K562 (cell line): ENCODE measurements around the gene CDS2. TPM values are rescaled to one million over a fixed set of nuclear protein-coding genes. Genes with fewer than 3 reads are reported as not detected.

Experiments
- ATAC-seq: fragments of 200-7000 bp; cut with Tn5 transposase; 3 replicates; pipeline ENCODE4 v1.9.1; 2020; ENCODE audit warnings: moderate library complexity
- BruUV-seq: library from RNA; stranded (reverse); fragments of 400-500 nt; replicated peaks from 2 replicates; lab custom pipeline; 2021; lab: Mats Ljungman, UMichigan
- CTCF ChIA-PET: fragments of 300-600 bp; formaldehyde crosslinking; extraction: SDS; loops from one replicate; lab custom pipeline; 2021; ENCODE audit warnings: low intra/inter-chr PET ratio; lab: Yijun Ruan, JAX
- POLR2A ChIA-PET: fragments of 300-600, 350-650 bp; sonication (Branson Sonifier 250); formaldehyde crosslinking; extraction: SDS; loops from one replicate; lab custom pipeline; 2021; ENCODE audit warnings: antibody characterized with exemption, inconsistent platforms; lab: Yijun Ruan, JAX
- DNase-seq, 4 experiments: peaks; one replicate each; pipeline versions ENCODE4 v3.0.0 to v3.0.0-alpha.2; 2011 to 2018; ENCODE audit warnings: low spot score in 3 of 4, mixed read lengths in 3 of 4; ENCODE audit errors: extremely low read depth in 1 of 4
- FAIRE-seq: peaks from 2 replicates; lab custom pipeline; 2011; peaks lifted over from hg19 to GRCh38; lab: Jason Lieb, UNC
- H2AFZ ChIP-seq: 2 replicates; pipeline ENCODE4 v1.6.0; 2011; ENCODE audit warnings: low read depth, low read length, control low read depth, inconsistent platforms
- H3K27ac ChIP-seq: fragments of 200-600 bp; 3 replicates; pipeline ENCODE4 v1.8.0; 2011; ENCODE audit warnings: low read depth, mild to moderate bottlenecking, control low read depth, inconsistent platforms, low read length, moderate library complexity, mixed read lengths; ENCODE audit errors: extremely low read depth
- H3K27me3 ChIP-seq, 2 experiments: fragments of 300-600 bp in 1 of 2; 2 replicates in 1 of 2; 3 replicates in 1 of 2; pipeline versions ENCODE4 v1.6.0 to v1.8.0; 2011; ENCODE audit warnings: inconsistent platforms in 2 of 2, low read length in 2 of 2, mild to moderate bottlenecking in 1 of 2, mixed read lengths in 1 of 2, moderate library complexity in 1 of 2; ENCODE audit not compliant: control insufficient read depth in 2 of 2, insufficient read depth in 2 of 2
- H3K36me3 ChIP-seq: fragments of 300-600 bp; 3 replicates; pipeline ENCODE4 v1.8.0; 2011; ENCODE audit warnings: mild to moderate bottlenecking, low read length, inconsistent platforms; ENCODE audit not compliant: control insufficient read depth, insufficient read depth
- H3K4me1 ChIP-seq, 2 experiments: fragments of 200-600 bp in 1 of 2; replicated peaks in 1 of 2; 2 replicates in 1 of 2; 3 replicates in 1 of 2; pipeline versions ENCODE4 v1.5.1 to v1.8.0; 2011; ENCODE audit warnings: inconsistent platforms in 2 of 2, low read length in 2 of 2, mild to moderate bottlenecking in 1 of 2, mixed read lengths in 1 of 2, moderate library complexity in 1 of 2; ENCODE audit not compliant: control insufficient read depth in 2 of 2, insufficient read depth in 2 of 2
- H3K4me2 ChIP-seq: 2 replicates; pipeline ENCODE4 v1.6.1; 2011; ENCODE audit warnings: low read length, control low read depth, inconsistent platforms, mixed read lengths; ENCODE audit not compliant: insufficient read depth
- H3K4me3 ChIP-seq: fragments of 200-600 bp; sonication (generic), shearing (Covaris generic); 2 replicates; pipeline ENCODE4 v1.5.1; 2016; ENCODE audit warnings: control low read depth, inconsistent platforms
- H3K79me2 ChIP-seq: fragments of 200-600 bp; 3 replicates; pipeline ENCODE4 v1.8.0; 2011; ENCODE audit warnings: low read length, inconsistent platforms; ENCODE audit not compliant: control insufficient read depth, insufficient read depth
- H3K9ac ChIP-seq, 2 experiments: 2 replicates each; pipeline versions ENCODE4 v1.6.0 to v1.6.1; 2011; ENCODE audit warnings: low read depth in 2 of 2, low read length in 2 of 2, control low read depth in 1 of 2, inconsistent platforms in 1 of 2, mild to moderate bottlenecking in 1 of 2, mixed read lengths in 1 of 2; ENCODE audit not compliant: insufficient read depth in 1 of 2
- H3K9me1 ChIP-seq: one replicate; pipeline ENCODE4 v1.6.0; 2011; ENCODE audit warnings: inconsistent platforms, mild to moderate bottlenecking, low read length, moderate library complexity; ENCODE audit not compliant: control insufficient read depth, insufficient read depth
- H3K9me3 ChIP-seq: replicated peaks from 2 replicates; pipeline ENCODE4 v1.5.1; 2011; ENCODE audit warnings: low read depth, low read length, inconsistent platforms; ENCODE audit not compliant: control insufficient read depth, insufficient read depth
- H4K20me1 ChIP-seq: replicated peaks from 2 replicates; pipeline ENCODE4 v1.6.1; 2011; ENCODE audit warnings: low read length, inconsistent platforms, mixed read lengths; ENCODE audit not compliant: control insufficient read depth, insufficient read depth
- CEBPB ChIP-seq: fragments of 450-650 bp; IDR thresholded peaks from 2 replicates; pipeline ENCODE4 v1.6.1; 2016; ENCODE audit warnings: missing genetic modification characterization, missing compliant biosample characterization
- HOXB6 ChIP-seq: fragments of 250-450 bp; sonication (Bioruptor Pico); IDR thresholded peaks from 2 replicates; pipeline ENCODE4 v1.5.1; 2022; ENCODE audit warnings: mild to moderate bottlenecking, borderline replicate concordance
- LEF1 ChIP-seq: fragments of 450-650 bp; IDR thresholded peaks from 2 replicates; pipeline ENCODE4 v1.6.1; 2016; ENCODE audit warnings: mild to moderate bottlenecking
- OTX1 ChIP-seq: fragments of 450-650 bp; formaldehyde crosslinking; IDR thresholded peaks from 2 replicates; pipeline ENCODE4 v1.4.0; 2022; ENCODE audit warnings: mild to moderate bottlenecking
- PCBP1 ChIP-seq: fragments of 200-400 bp; formaldehyde crosslinking; IDR thresholded peaks from 2 replicates; pipeline ENCODE4 v1.6.1; 2018; ENCODE audit warnings: mild to moderate bottlenecking, low read depth, low read length; ENCODE audit not compliant: poor library complexity, severe bottlenecking
- RAD21 ChIP-seq, 2 experiments: fragments of 250-450 bp in 1 of 2; fragments of 450-650 bp in 1 of 2; sonication (Bioruptor Pico) in 1 of 2; formaldehyde crosslinking in 1 of 2; IDR thresholded peaks in 1 of 2; conservative IDR thresholded peaks in 1 of 2; 2 replicates each; pipeline versions ENCODE4 v1.4.0 to v1.8.0; 2020 to 2022; ENCODE audit warnings: mild to moderate bottlenecking in 2 of 2, moderate library complexity in 1 of 2
- RBM34 ChIP-seq: fragments of 200-400 bp; formaldehyde crosslinking; IDR thresholded peaks from 2 replicates; pipeline ENCODE4 v1.6.1; 2018; ENCODE audit warnings: low read length, borderline replicate concordance; ENCODE audit not compliant: insufficient read depth
- SNIP1 ChIP-seq: fragments of 450-650 bp; IDR thresholded peaks from 2 replicates; pipeline ENCODE4 v1.7.1; 2017; ENCODE audit warnings: low read depth, mild to moderate bottlenecking
- TARDBP ChIP-seq: fragments of 450-650 bp; IDR thresholded peaks from 2 replicates; pipeline ENCODE4 v1.6.1; 2016
- TEAD1 ChIP-seq, 2 experiments: fragments of 450-650 bp in 1 of 2; sonication (generic) in 1 of 2; formaldehyde crosslinking; IDR thresholded peaks; 2 replicates each; pipeline versions ENCODE4 v1.4.0 to v1.8.0; 2020 to 2022; ENCODE audit warnings: mild to moderate bottlenecking in 2 of 2, missing genetic modification reagents in 1 of 2
- ZNF24 ChIP-seq: fragments of 450-650 bp; IDR thresholded peaks from 2 replicates; pipeline ENCODE4 v1.6.1; 2016
- ZNF79 ChIP-seq: fragments of 250-450 bp; sonication (Bioruptor Pico); IDR thresholded peaks from 2 replicates; pipeline ENCODE4 v1.4.0; 2020; ENCODE audit warnings: low read depth, mild to moderate bottlenecking, moderate library complexity
- WGBS: fragments of 100-300 bp; shearing (Covaris generic); methylation state at CpG from one replicate; pipeline ENCODE4 v1.1.6; 2016; ENCODE audit warnings: low coverage, mixed read lengths; ENCODE audit not compliant: insufficient coverage; ENCODE audit errors: missing lambda C conversion rate; 5-methylcytosine and 5-hydroxymethylcytosine counted together
- in situ Hi-C: fragments of 300-500 bp; cut with MboI; formaldehyde crosslinking; loops from 4 replicates; pipeline ENCODE4 v1.15.0; 2018; ENCODE audit warnings: inconsistent platforms, mixed read lengths
- intact Hi-C: fragments of 100-400 bp; cut with micrococcal nuclease; formaldehyde crosslinking; loops from 2 replicates; pipeline ENCODE4 v1.14.2; 2022
- polyA plus RNA-seq, 8 experiments: library from polyadenylated mRNA; depleted of rRNA in 4 of 8; stranded (reverse) in 5 of 8; unstranded in 3 of 8; fragments of >200 nt; fragmentation: Nextera tagmentation in 2 of 8; fragmentation: Illumina TruSeq in 1 of 8; extraction: Ambion mirVana in 2 of 8; extraction: Trizol in 1 of 8; gene quantifications; 2 replicates each; pipeline versions ENCODE4 v1.2.1 to v1.2.3, GENCODE V29; 2011 to 2014; ENCODE audit warnings: inconsistent platforms in 1 of 8, missing spikeins in 1 of 8
- total RNA-seq, 7 experiments: library from RNA; depleted of rRNA in 6 of 7; stranded (reverse); fragments of >200 nt in 6 of 7; fragmentation: Illumina TruSeq in 2 of 7; extraction: Trizol in 2 of 7; gene quantifications; 2 replicates each; pipeline versions ENCODE4 v1.2.1 to v1.2.3, GENCODE V29; 2011 to 2021; ENCODE audit warnings: low replicate concordance in 1 of 7
- TF ChIP-seq, protein P1 (sequence below): sonication (generic); formaldehyde crosslinking; IDR thresholded peaks from 2 replicates; pipeline ENCODE4 v1.8.0; 2023; ENCODE audit warnings: mild to moderate bottlenecking, missing genetic modification reagents
- TF ChIP-seq, protein P2 (sequence below): fragments of 250-450 bp; sonication (Bioruptor Pico); IDR thresholded peaks from 2 replicates; pipeline ENCODE4 v1.6.1; 2021; ENCODE audit warnings: mild to moderate bottlenecking

CDS2 gene
- total and polyA plus RNA-seq, 9 of the 15 experiments (the other 6 are each of a cell fraction or from before 2014, with no cell fraction given), result 6.4 to 46.4 (median 12.2) TPM

- CTCF ChIA-PET, result no interaction called here
- POLR2A ChIA-PET, result interaction anchor here (0.9 kb wide), 1 partner anchor 9 kb away, joined by 3 read pairs; no protein-coding TSS in a partner anchor
- intact Hi-C loops, result no loop called here
Observed at GRCh38 chr20:5155404-5155803, 28.6 kb downstream of the CDS2 start.

More at GRCh38 chr20:5155404-5155803, 28.6 kb downstream of the CDS2 start:
- 42% methylated on average over 2 of the region's 2 CpGs for WGBS
- peaks cover 12% of the 10 kb centered on the region for H3K79me2 ChIP-seq
- no peak overlapping the region for H3K4me3 ChIP-seq
- peaks cover 5% of the 10 kb centered on the region in 2 experiments; a peak in 4 of 5 replicates for H3K4me1 ChIP-seq
- H3K9me3 ChIP-seq, result no peaks in the 10 kb centered on the region
- H4K20me1 ChIP-seq, result peaks cover 12% of the 10 kb centered on the region; the same call in 1 of the 2 replicates
- H3K27me3 ChIP-seq, result no peaks in the 10 kb centered on the region
- H3K27ac ChIP-seq, result no peak overlapping the region
- no peaks in the 10 kb centered on the region for H3K36me3 ChIP-seq
- ATAC-seq (no peak), FAIRE-seq (no peak), DNase-seq (no peak)
- no peak overlapping the region for H2AFZ ChIP-seq
- BruUV-seq, result no TSS peak
- no peaks in the 10 kb centered on the region for H3K9me1 ChIP-seq
- no peak overlapping the region for H3K4me2 ChIP-seq
- in situ Hi-C loops, result no loop called here
- TF ChIP-seq TEAD1 (CRISPR knock-in tag; IDR thresholded peaks at IDR 0.05) (no peak), TARDBP (no peak), OTX1 (CRISPR knock-in tag) (no peak), CEBPB (no peak), PCBP1 (no peak), ZNF24 (no peak), RBM34 (no peak), HOXB6 (no peak), RAD21 (CRISPR knock-in tag; conservative IDR thresholded peaks at IDR 0.05 in 1 of 2, IDR thresholded peaks at IDR 0.05 in 1 of 2) (no peak), LEF1 (no peak), SNIP1 (no peak), ZNF79 (no peak)
- TF ChIP-seq, protein P1, sequence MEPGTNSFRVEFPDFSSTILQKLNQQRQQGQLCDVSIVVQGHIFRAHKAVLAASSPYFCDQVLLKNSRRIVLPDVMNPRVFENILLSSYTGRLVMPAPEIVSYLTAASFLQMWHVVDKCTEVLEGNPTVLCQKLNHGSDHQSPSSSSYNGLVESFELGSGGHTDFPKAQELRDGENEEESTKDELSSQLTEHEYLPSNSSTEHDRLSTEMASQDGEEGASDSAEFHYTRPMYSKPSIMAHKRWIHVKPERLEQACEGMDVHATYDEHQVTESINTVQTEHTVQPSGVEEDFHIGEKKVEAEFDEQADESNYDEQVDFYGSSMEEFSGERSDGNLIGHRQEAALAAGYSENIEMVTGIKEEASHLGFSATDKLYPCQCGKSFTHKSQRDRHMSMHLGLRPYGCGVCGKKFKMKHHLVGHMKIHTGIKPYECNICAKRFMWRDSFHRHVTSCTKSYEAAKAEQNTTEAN (CRISPR knock-in tag), result no peak
- TF ChIP-seq, protein P2, sequence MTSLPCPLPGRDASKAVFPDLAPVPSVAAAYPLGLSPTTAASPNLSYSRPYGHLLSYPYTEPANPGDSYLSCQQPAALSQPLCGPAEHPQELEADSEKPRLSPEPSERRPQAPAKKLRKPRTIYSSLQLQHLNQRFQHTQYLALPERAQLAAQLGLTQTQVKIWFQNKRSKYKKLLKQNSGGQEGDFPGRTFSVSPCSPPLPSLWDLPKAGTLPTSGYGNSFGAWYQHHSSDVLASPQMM (CRISPR knock-in tag), result no peak
- no peak overlapping the region for H3K9ac ChIP-seq
